G401.6 (cell line): ENCODE results near the gene PPM1F.
"Not testable (repeated sequence)": the region's sequence is repeated elsewhere in the genome, so short reads cannot be mapped to it uniquely, and the experiment has no call there.

Source experiments
- FAIRE-seq: peaks from 2 replicates; lab custom pipeline; 2012; peaks lifted over from hg19 to GRCh38; lab: Jason Lieb, UNC

Gene PPM1F

DNA sequence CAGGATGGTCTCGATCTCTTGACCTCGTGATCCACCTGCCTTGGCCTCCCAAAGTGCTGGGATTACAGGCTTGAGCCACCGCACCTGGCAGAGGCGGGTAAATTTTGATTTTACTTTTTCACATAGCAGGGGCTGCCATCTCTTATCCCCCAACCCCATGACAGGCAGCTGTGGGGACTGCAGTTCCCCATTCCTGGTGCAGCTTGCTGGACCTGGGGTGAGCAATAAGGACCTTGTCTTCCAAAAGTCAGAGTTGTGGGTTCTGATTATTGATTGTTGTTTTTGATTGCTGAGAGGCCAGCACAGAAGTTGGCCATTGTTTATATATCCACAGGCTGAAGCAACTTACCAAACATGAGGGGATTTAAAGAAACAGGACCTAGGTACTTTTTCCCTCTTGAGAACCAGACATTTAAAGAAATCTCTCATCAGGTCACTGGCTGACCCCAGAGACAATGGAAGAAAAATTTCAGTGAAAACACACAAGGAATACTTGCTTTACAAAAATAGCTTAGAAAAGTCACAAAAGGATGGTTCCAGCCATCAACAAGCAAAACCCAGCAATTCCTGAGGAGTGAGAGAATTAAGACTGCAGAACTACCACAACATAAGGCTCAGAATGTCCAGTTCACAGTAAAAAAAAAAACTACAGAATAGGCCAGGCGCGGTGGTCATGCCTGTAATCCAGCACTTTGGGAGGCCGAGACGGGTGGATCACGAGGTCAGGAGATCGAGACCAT lies 63.2 kb downstream of the PPM1F start:
- FAIRE-seq: no peak

DNA sequence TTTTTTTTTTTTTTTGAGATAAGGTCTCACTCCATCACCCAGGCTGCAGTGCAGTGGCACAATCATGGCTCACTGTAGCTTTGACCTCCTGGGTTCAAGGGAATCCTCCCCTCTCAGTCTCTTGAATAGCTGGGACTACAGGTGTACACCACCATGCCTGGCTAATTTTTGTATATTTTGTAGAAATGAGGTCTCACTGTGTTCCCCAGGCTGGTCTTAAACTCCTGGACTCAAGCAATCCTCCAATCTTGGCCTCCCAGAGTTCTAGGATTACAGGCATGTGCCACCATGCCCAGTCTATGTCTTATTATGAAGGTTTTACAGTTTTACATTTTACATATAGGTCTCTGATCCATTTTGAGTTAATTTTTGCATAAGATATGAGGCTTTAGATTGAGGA lies 64.8 kb downstream of the PPM1F start:
- FAIRE-seq: no peak

DNA sequence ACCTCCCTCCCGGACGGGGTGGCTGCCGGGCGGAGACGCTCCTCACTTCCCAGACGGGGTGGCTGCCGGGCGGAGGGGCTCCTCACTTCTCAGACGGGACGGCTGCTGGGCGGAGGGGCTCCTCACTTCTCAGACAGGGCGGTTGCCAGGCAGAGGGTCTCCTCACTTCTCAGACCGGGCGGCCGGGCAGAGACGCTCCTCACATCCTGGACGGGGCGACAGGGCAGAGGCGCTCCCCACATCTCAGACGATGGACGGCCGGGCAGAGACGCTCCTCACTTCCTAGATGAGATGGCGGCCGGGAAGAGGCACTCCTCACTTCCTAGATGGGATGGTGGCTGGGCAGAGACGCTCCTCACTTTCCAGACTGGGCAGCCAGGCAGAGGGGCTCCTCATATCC lies 68.7 kb downstream of the PPM1F start:
- not testable (repeated sequence) for FAIRE-seq

DNA sequence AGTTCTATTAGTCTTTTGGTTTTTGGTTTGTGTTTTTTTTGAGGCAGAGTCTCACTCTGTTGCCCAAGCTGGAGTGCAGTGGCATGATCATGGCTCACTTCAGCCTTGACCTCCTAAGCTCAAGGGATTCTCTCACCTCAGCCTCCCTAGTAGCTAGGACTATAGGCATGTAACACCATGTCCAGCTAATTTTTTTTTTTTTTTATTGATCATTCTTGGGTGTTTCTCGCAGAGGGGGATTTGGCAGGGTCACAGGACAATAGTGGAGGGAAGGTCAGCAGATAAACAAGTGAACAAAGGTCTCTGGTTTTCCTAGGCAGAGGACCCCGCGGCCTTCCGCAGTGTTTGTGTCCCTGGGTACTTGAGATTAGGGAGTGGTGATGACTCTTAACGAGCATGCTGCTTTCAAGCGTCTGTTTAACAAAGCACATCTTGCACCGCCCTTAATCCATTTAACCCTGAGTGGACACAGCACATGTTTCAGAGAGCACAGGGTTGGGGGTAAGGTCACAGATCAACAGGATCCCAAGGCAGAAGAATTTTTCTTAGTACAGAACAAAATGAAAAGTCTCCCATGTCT lies 69.8 kb downstream of the PPM1F start:
- FAIRE-seq: not testable (repeated sequence)

DNA sequence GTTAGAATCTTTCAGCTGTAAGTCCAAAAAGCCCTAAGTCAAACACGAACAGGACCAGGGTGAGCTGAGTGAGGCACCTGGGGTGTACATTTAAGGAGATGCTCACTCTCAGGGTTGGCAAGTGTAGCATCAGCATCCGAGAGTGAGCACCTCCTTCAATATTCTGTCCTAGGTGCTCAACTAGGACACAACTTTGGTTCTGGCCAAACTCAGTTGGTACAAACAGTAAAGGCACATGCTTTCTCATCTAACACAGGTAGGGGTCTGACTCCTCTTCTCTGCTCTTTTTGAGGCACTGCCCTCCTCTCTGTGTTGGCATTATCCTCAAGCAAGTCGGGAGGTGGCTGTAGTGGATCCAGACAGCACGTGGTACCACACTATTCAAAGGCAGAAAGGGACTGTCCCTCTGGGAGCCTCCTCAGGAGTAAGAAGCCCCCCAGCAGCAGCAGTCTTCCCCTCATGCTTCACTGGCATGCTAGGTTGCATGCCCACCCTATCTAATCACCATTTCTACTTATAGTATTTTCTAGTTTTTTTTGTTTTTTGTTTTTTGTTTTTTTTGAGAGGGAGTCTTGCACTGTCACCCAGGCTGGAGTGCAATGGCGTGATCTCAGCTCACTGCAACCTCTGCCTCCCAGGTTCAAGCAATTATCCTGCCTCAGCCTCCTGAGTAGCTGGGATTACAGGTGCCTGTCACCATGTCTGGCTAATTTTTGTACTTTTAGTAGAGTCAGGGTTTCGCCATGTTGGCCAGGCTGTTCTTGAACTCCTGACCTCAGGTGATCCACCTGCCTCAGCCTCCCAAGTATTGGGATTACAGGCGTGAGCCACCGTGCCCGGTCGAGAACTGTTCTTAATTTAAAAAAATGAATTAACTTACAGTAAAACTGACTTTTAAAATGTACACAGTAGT lies 70.6 kb downstream of the PPM1F start:
- FAIRE-seq: no peak

DNA sequence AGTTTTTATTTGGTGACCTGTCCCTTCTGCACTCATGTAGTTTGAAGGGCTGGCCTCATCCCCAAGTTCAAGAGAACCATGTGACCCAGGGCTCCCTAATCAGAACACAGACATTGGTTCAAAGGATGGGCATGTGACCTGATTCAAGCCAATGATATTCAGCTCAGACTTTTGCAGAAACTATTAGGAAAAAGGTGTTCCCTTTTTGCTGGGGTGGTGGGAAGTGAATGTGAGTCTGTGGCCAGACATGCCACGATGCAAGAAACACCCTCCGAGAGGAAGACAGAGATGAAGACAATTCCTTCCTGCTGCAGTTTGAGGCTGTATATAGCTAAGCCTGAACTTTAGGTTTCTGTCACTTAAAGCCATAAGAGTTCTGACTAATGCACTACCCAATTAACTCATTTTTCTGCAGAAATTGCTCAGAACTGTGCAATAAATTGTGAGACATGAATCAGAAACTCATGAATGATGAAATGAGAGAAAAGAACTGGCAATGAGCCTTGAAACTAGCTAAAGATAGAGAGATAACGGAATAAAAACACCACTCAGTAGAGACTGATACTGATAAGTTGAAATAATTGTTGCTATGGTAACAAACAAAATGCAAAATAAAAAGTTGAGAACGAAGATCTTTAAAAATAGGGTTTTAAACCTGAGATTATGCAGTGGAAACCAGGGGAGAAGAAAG lies 76.0 kb downstream of the PPM1F start:
- no peak for FAIRE-seq

DNA sequence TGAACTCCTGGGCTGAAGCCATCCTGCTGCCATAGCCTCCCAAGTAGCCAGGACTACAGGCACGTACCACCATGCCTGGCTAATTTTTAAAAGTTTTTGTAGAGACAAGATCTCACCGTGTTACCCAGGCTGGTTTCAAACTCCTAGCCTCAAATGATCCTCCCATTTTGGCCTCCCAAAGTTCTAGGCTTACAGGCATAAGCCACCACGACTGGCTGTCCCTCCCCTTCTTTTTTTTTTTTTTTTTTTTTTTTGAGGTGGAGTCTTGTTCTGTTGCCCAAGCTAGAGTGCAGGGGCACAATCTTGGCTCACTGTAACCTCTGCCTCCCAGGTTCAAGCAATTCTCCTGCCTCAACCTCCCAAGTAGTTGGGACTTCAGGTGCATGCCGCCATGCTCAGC lies 77.7 kb downstream of the PPM1F start:
- FAIRE-seq: not testable (repeated sequence)

DNA sequence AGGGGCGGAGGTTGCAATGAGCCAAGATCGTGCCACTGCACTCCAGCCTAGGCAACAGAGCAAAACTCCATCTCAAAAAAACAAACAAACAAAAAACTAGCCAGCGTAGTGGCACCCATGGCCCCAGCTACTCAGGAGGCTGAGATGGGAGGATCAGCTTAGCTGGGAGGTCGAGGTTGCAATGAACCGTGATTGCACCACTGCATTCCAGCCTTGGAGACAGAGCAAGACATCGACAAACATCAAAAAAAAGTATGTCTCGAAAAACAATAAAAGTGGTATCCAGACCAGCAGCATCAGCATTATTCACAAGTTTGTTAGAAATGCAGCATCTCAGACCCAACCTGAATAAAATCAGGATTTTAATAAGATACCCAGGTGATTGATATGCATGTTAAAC lies 79.0 kb downstream of the PPM1F start:
- no peak for FAIRE-seq

DNA sequence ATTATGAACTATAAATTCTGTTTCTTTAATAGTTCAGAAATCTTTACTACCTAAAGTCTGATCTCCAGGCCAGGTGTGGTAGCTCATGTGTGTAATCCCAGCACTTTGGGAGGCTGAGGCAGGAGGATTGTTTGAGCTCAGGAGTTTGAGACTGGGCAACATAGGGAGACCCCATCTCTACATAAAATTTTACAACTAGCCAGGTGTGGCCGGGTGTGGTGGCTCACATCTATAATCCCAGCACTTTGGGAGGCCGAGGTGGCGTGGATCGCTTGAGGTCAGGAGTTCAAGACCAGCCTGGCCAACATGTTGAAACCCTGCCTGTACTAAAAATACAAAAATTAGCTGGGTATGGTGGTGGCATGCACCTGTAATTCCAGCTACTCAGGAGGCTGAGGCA lies 79.9 kb downstream of the PPM1F start:
- not testable (repeated sequence) for FAIRE-seq
